Lower leg skin (tissue), 3 donors: Measurements from ENCODE around the gene LGR6.

Experiments used
- POLR2A ChIP-seq, 2 donors: fragments of 450-650 bp; IDR thresholded peaks; one replicate each; pipeline ENCODE4 v1.6.1; 2016 to 2017; ENCODE audit warnings: antibody characterized with exemption in 2 of 2, mild to moderate bottlenecking in 1 of 2, moderate library complexity in 1 of 2
- TF ChIP-seq, protein P1 (sequence below), 3 donors: fragments of 450-650 bp; IDR thresholded peaks; one replicate each; pipeline ENCODE4 v1.5.1; 2016; ENCODE audit warnings: antibody characterized with exemption in 3 of 3, mild to moderate bottlenecking in 3 of 3, moderate library complexity in 2 of 3

DNA sequence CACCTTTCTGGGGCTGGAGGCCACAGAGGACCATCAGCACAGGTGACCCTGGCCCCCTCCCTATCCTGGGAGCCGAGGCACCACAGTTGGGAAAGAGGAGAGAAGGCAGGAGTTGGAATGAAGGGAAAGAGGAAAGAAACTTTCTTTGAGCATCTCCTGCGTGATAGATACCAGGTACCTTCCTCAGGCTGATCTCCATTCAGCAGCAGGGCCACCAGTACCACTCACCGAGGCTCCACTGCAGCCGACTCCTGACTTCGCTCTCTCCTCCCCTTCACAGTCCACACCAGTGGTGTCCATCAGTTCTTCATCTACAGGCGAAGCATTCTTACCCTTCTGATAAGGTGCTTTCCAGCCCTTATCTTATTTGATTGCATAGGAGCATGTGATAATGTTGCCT is 55.3 kb downstream of the LGR6 start:
- TF ChIP-seq, protein P1, sequence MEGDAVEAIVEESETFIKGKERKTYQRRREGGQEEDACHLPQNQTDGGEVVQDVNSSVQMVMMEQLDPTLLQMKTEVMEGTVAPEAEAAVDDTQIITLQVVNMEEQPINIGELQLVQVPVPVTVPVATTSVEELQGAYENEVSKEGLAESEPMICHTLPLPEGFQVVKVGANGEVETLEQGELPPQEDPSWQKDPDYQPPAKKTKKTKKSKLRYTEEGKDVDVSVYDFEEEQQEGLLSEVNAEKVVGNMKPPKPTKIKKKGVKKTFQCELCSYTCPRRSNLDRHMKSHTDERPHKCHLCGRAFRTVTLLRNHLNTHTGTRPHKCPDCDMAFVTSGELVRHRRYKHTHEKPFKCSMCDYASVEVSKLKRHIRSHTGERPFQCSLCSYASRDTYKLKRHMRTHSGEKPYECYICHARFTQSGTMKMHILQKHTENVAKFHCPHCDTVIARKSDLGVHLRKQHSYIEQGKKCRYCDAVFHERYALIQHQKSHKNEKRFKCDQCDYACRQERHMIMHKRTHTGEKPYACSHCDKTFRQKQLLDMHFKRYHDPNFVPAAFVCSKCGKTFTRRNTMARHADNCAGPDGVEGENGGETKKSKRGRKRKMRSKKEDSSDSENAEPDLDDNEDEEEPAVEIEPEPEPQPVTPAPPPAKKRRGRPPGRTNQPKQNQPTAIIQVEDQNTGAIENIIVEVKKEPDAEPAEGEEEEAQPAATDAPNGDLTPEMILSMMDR (IDR thresholded peaks at IDR 0.05): no peak
- no peak for TF ChIP-seq POLR2A (IDR thresholded peaks at IDR 0.05)
